ENCODE results near the gene SYNJ2.

The SYNJ2 gene

GRCh38 chr6:158121335-158121734 is 139.7 kb downstream of the SYNJ2 start:
- no peaks in the 10 kb centered on the region for H3K79me2 ChIP-seq (ENCODE audit: insufficient read depth, low read length)
- no peaks in the 10 kb centered on the region for H3K4me1 ChIP-seq (ENCODE audit: insufficient read depth, low read length)
- no peak overlapping the region for H3K9ac ChIP-seq (ENCODE audit: low read depth, low read length)
- H3K4me2 ChIP-seq (ENCODE audit: insufficient read depth, low read length): no peak overlapping the region
- no peak overlapping the region for H3K4me3 ChIP-seq (ENCODE audit: low read depth in 1 of 2, low read length in 2 of 2)
- no peaks in the 10 kb centered on the region for H3K9me3 ChIP-seq (ENCODE audit: insufficient read depth, low read length, severe bottlenecking)
- H2AFZ ChIP-seq (ENCODE audit: low read depth, low read length): no peak overlapping the region
- DNase-seq: no peak
- no peaks in the 10 kb centered on the region for H3K27me3 ChIP-seq (ENCODE audit: insufficient read depth, low read length, poor library complexity)
- H4K20me1 ChIP-seq (ENCODE audit: insufficient read depth, low read length): no peaks in the 10 kb centered on the region
- H3K36me3 ChIP-seq (ENCODE audit: insufficient read depth, low read length): peaks cover 42% of the 10 kb centered on the region; the same call in 1 of the 2 replicates
- TF ChIP-seq EZH2 (IDR thresholded peaks at IDR 0.05; ENCODE audit: borderline replicate concordance, low read depth, low read length, severe bottlenecking): no peak
- TF ChIP-seq, protein P1, sequence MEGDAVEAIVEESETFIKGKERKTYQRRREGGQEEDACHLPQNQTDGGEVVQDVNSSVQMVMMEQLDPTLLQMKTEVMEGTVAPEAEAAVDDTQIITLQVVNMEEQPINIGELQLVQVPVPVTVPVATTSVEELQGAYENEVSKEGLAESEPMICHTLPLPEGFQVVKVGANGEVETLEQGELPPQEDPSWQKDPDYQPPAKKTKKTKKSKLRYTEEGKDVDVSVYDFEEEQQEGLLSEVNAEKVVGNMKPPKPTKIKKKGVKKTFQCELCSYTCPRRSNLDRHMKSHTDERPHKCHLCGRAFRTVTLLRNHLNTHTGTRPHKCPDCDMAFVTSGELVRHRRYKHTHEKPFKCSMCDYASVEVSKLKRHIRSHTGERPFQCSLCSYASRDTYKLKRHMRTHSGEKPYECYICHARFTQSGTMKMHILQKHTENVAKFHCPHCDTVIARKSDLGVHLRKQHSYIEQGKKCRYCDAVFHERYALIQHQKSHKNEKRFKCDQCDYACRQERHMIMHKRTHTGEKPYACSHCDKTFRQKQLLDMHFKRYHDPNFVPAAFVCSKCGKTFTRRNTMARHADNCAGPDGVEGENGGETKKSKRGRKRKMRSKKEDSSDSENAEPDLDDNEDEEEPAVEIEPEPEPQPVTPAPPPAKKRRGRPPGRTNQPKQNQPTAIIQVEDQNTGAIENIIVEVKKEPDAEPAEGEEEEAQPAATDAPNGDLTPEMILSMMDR (IDR thresholded peaks at IDR 0.05; ENCODE audit: borderline replicate concordance, extremely low read depth, low read length, poor library complexity, severe bottlenecking): no peak
- H3K27ac ChIP-seq (ENCODE audit: low read length): no peak overlapping the region
- ATAC-seq (ENCODE audit: insufficient read depth, low read depth): no peak

- H3K9ac ChIP-seq (ENCODE audit: low read depth, low read length): no peak overlapping the region
- H4K20me1 ChIP-seq (ENCODE audit: insufficient read depth, low read length): no peaks in the 10 kb centered on the region
- no peaks in the 10 kb centered on the region for H3K27me3 ChIP-seq (ENCODE audit: insufficient read depth, low read length, poor library complexity)
- H3K9me3 ChIP-seq (ENCODE audit: insufficient read depth, low read length, severe bottlenecking): no peaks in the 10 kb centered on the region
- H3K4me2 ChIP-seq (ENCODE audit: insufficient read depth, low read length): no peak overlapping the region
- DNase-seq: no peak
- H3K4me3 ChIP-seq (ENCODE audit: low read depth in 1 of 2, low read length in 2 of 2): no peak overlapping the region
- ATAC-seq (ENCODE audit: insufficient read depth, low read depth): no peak
- peaks cover 45% of the 10 kb centered on the region; the same call in 1 of the 2 replicates for H3K36me3 ChIP-seq (ENCODE audit: insufficient read depth, low read length)
- no peaks in the 10 kb centered on the region for H3K4me1 ChIP-seq (ENCODE audit: insufficient read depth, low read length)
- TF ChIP-seq, protein P1 (IDR thresholded peaks at IDR 0.05; ENCODE audit: borderline replicate concordance, extremely low read depth, low read length, poor library complexity, severe bottlenecking): no peak
- no peak for TF ChIP-seq EZH2 (IDR thresholded peaks at IDR 0.05; ENCODE audit: borderline replicate concordance, low read depth, low read length, severe bottlenecking)
- no peak overlapping the region for H3K27ac ChIP-seq (ENCODE audit: low read length)
- no peak overlapping the region for H2AFZ ChIP-seq (ENCODE audit: low read depth, low read length)
- no peaks in the 10 kb centered on the region for H3K79me2 ChIP-seq (ENCODE audit: insufficient read depth, low read length)
Measured at GRCh38 chr6:158122048-158122447, 140.4 kb downstream of the SYNJ2 start.

- no peaks in the 10 kb centered on the region for H3K79me2 ChIP-seq (ENCODE audit: insufficient read depth, low read length)
- H3K9ac ChIP-seq (ENCODE audit: low read depth, low read length): no peak overlapping the region
Measured at GRCh38 chr6:158124288-158124687, 142.6 kb downstream of the SYNJ2 start.

More at GRCh38 chr6:158124288-158124687, 142.6 kb downstream of the SYNJ2 start:
- H3K4me1 ChIP-seq (ENCODE audit: insufficient read depth, low read length): no peaks in the 10 kb centered on the region
- no peaks in the 10 kb centered on the region for H4K20me1 ChIP-seq (ENCODE audit: insufficient read depth, low read length)
- TF ChIP-seq EZH2 (IDR thresholded peaks at IDR 0.05; ENCODE audit: borderline replicate concordance, low read depth, low read length, severe bottlenecking): no peak
- TF ChIP-seq, protein P1 (IDR thresholded peaks at IDR 0.05; ENCODE audit: borderline replicate concordance, extremely low read depth, low read length, poor library complexity, severe bottlenecking): no peak
- H2AFZ ChIP-seq (ENCODE audit: low read depth, low read length): no peak overlapping the region
- no peaks in the 10 kb centered on the region for H3K27me3 ChIP-seq (ENCODE audit: insufficient read depth, low read length, poor library complexity)
- H3K36me3 ChIP-seq (ENCODE audit: insufficient read depth, low read length): peaks cover 40% of the 10 kb centered on the region; the same call in 1 of the 2 replicates
- H3K9me3 ChIP-seq (ENCODE audit: insufficient read depth, low read length, severe bottlenecking): no peaks in the 10 kb centered on the region
- H3K4me3 ChIP-seq (ENCODE audit: low read depth in 1 of 2, low read length in 2 of 2): no peak overlapping the region
- ATAC-seq (ENCODE audit: insufficient read depth, low read depth) (no peak), DNase-seq (no peak)
- H3K4me2 ChIP-seq (ENCODE audit: insufficient read depth, low read length): no peak overlapping the region
- H3K27ac ChIP-seq (ENCODE audit: low read length): no peak overlapping the region
